GM19193 (cell line): ENCODE data around the gene WWOX.

Experiments used
- POLR2A ChIP-seq: IDR thresholded peaks from 4 replicates; pipeline ENCODE4 v1.6.1; 2011; ENCODE audit not compliant: insufficient read depth, insufficient read length; ENCODE audit errors: extremely low read depth

Gene WWOX

GRCh38 chr16:78551487-78552085 lies 452.1 kb downstream of the WWOX start:
- no peak for TF ChIP-seq POLR2A

- TF ChIP-seq POLR2A = no peak
These were observed 452.7 kb downstream of the WWOX start for GRCh38 chr16:78552106-78552675.

GRCh38 chr16:78552716-78553115 lies 453.3 kb downstream of the WWOX start:
- TF ChIP-seq POLR2A = no peak

- no peak for TF ChIP-seq POLR2A
These were observed 454.0 kb downstream of the WWOX start for GRCh38 chr16:78553268-78554039.

- TF ChIP-seq POLR2A = no peak
These were observed 457.0 kb downstream of the WWOX start for GRCh38 chr16:78556421-78556820.

- TF ChIP-seq POLR2A = no peak
These were observed 461.5 kb downstream of the WWOX start for GRCh38 chr16:78560997-78561396.

- TF ChIP-seq POLR2A = no peak
These were observed 462.7 kb downstream of the WWOX start for GRCh38 chr16:78562111-78562510.

GRCh38 chr16:78562650-78563049 lies 463.2 kb downstream of the WWOX start:
- TF ChIP-seq POLR2A = no peak

- no peak for TF ChIP-seq POLR2A
These were observed 464.5 kb downstream of the WWOX start for GRCh38 chr16:78563905-78564304.

GRCh38 chr16:78566397-78567073 lies 467.1 kb downstream of the WWOX start:
- TF ChIP-seq POLR2A = no peak

- no peak for TF ChIP-seq POLR2A
These were observed 471.1 kb downstream of the WWOX start for GRCh38 chr16:78570399-78571141.

GRCh38 chr16:78571434-78571833 lies 472.0 kb downstream of the WWOX start:
- no peak for TF ChIP-seq POLR2A

- no peak for TF ChIP-seq POLR2A
These were observed 472.5 kb downstream of the WWOX start for GRCh38 chr16:78571898-78572358.

GRCh38 chr16:78574571-78574970 lies 475.1 kb downstream of the WWOX start:
- TF ChIP-seq POLR2A = no peak

- no peak for TF ChIP-seq POLR2A
These were observed 477.5 kb downstream of the WWOX start for GRCh38 chr16:78576941-78577340.

GRCh38 chr16:78577630-78578029 lies 478.2 kb downstream of the WWOX start:
- no peak for TF ChIP-seq POLR2A

- TF ChIP-seq POLR2A = no peak
These were observed 479.6 kb downstream of the WWOX start for GRCh38 chr16:78579020-78579419.
